H1 (cell line): Measurements from ENCODE around the gene COPZ1.

Experiments
- CTCF ChIP-seq, 3 experiments: IDR thresholded peaks; 1 replicate in 2 of 3; 2 replicates in 1 of 3; pipeline versions ENCODE4 v1.5.1 to v1.6.1; 2011; ENCODE audit warnings: low read length in 3 of 3, mild to moderate bottlenecking in 3 of 3, inconsistent platforms in 2 of 3, low read depth in 1 of 3, moderate library complexity in 1 of 3; ENCODE audit not compliant: insufficient read depth in 1 of 3; ENCODE audit errors: control extremely low read depth in 1 of 3
- EZH2 ChIP-seq: fragments of 200-600 bp; sonication (generic); IDR thresholded peaks from 2 replicates; pipeline ENCODE4 v1.7.1; 2012; ENCODE audit warnings: low read depth, mild to moderate bottlenecking, moderate library complexity, low read length, inconsistent platforms; ENCODE audit not compliant: severe bottlenecking

- TF ChIP-seq CTCF (IDR thresholded peaks at IDR 0.05; ENCODE audit: control extremely low read depth in 1 of 3, insufficient read depth in 1 of 3, low read depth in 1 of 3, low read length in 3 of 3) (no peak), EZH2 (no peak)
Observed at GRCh38 chr12:54276368-54276767, 48.6 kb upstream of the COPZ1 start.
